ENCODE results near the gene PNPLA5. TPM values are rescaled to one million over a fixed set of nuclear protein-coding genes. Genes with fewer than 3 reads are reported as not detected.

PNPLA5 gene
- total and polyA plus RNA-seq, 4 donors = not detected

DNA sequence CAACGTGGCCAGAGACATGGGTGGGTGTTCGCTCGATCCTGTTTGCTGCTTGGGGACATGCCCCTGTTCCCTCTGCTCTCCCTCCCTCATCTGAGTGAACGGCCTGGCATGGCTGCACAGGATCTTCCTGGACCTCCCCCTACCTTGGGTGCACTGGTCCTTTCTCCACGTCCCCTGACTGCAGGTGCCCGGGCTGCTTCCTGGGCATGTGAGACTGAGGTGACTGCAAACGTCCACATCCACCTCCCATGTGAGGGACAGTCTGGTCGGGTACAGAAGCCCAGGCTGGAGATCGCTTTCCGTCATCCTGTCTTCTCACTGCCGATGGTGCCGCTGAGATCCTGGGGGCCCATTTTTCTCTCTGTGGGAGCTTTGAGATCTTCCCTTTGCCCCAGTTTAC is 41.3 kb downstream of the PNPLA5 start:
- Histone ChIP-seq H3K27me3 (ENCODE audit: control insufficient read depth in 3 of 3, insufficient read depth in 3 of 3, low read length in 2 of 3) (peaks cover 0 to 3% (median 0%) of the 10 kb centered on the region in 3 donors), H3K9me3 (ENCODE audit: control insufficient read depth in 4 of 4, insufficient read depth in 3 of 4, low read length in 3 of 4) (peaks cover 0 to 3% (median 0%) of the 10 kb centered on the region in 4 donors), H3K36me3 (ENCODE audit: control insufficient read depth in 4 of 4, insufficient read depth in 4 of 4, low read length in 4 of 4) (no peaks in the 10 kb centered on the region), H3K4me3 (no peak overlapping the region), H3K27ac (ENCODE audit: low read depth in 1 of 2, low read length in 1 of 2) (no peak overlapping the region), H3K4me1 (ENCODE audit: control insufficient read depth in 5 of 5, insufficient read depth in 5 of 5, low read length in 5 of 5) (no peaks in the 10 kb centered on the region), H3K9ac (ENCODE audit: insufficient read depth in 1 of 2, low read length in 2 of 2) (no peak overlapping the region)
- no peak for ATAC-seq (ENCODE audit: insufficient read depth, low FRiP score)
- WGBS, 2 donors = 73 to 77% methylated on average over 12 of the region's 12 CpGs
- DNase-seq = no peak
- TF ChIP-seq, protein P1, sequence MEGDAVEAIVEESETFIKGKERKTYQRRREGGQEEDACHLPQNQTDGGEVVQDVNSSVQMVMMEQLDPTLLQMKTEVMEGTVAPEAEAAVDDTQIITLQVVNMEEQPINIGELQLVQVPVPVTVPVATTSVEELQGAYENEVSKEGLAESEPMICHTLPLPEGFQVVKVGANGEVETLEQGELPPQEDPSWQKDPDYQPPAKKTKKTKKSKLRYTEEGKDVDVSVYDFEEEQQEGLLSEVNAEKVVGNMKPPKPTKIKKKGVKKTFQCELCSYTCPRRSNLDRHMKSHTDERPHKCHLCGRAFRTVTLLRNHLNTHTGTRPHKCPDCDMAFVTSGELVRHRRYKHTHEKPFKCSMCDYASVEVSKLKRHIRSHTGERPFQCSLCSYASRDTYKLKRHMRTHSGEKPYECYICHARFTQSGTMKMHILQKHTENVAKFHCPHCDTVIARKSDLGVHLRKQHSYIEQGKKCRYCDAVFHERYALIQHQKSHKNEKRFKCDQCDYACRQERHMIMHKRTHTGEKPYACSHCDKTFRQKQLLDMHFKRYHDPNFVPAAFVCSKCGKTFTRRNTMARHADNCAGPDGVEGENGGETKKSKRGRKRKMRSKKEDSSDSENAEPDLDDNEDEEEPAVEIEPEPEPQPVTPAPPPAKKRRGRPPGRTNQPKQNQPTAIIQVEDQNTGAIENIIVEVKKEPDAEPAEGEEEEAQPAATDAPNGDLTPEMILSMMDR (IDR thresholded peaks at IDR 0.05; ENCODE audit: control extremely low read depth, extremely low read depth) = no peak

DNA sequence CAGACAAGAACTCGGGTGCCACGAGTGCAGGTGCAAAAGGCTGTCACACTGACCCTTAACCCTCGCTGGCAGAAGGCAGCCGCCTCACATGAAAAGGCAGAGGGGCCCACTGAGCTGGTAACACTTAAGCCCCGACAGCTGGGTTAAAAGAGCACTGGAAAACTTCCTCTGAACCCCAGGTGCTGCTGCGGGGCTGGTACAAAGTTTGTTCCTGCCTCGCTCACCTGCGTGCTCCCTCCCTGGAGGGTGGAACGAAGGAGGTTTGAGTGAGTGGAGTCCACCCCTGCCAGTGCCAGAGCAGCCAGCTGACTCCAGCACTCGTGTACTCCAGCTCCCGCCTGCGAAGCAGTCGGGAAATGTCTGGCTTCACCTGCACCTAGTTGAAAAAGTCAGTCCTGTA is 42.1 kb downstream of the PNPLA5 start:
- Histone ChIP-seq H3K27me3 (ENCODE audit: control insufficient read depth in 3 of 3, insufficient read depth in 3 of 3, low read length in 2 of 3) (peaks cover 0 to 3% (median 0%) of the 10 kb centered on the region in 3 donors), H3K4me3 (no peak overlapping the region), H3K4me1 (ENCODE audit: control insufficient read depth in 5 of 5, insufficient read depth in 5 of 5, low read length in 5 of 5) (no peaks in the 10 kb centered on the region), H3K27ac (ENCODE audit: low read depth in 1 of 2, low read length in 1 of 2) (no peak overlapping the region), H3K36me3 (ENCODE audit: control insufficient read depth in 4 of 4, insufficient read depth in 4 of 4, low read length in 4 of 4) (no peaks in the 10 kb centered on the region), H3K9me3 (ENCODE audit: control insufficient read depth in 4 of 4, insufficient read depth in 3 of 4, low read length in 3 of 4) (peaks cover 0 to 2% (median 0%) of the 10 kb centered on the region in 4 donors), H3K9ac (ENCODE audit: insufficient read depth in 1 of 2, low read length in 2 of 2) (no peak overlapping the region)
- TF ChIP-seq, protein P1 (IDR thresholded peaks at IDR 0.05; ENCODE audit: control extremely low read depth, extremely low read depth) = no peak
- no peak for ATAC-seq (ENCODE audit: insufficient read depth, low FRiP score)
- DNase-seq = no peak
- WGBS, 2 donors = 68 to 82% methylated on average over 13 of the region's 13 CpGs

- no peaks in the 10 kb centered on the region for H3K4me1 ChIP-seq (ENCODE audit: control insufficient read depth in 5 of 5, insufficient read depth in 5 of 5, low read length in 5 of 5)
- peaks cover 0 to 2% (median 0%) of the 10 kb centered on the region in 4 donors for H3K9me3 ChIP-seq (ENCODE audit: control insufficient read depth in 4 of 4, insufficient read depth in 3 of 4, low read length in 3 of 4)
- ATAC-seq (ENCODE audit: insufficient read depth, low FRiP score) (no peak), DNase-seq (peak in 2 of 3 donors; percentile 31 to 46)
- TF ChIP-seq, protein P1 (IDR thresholded peaks at IDR 0.05; ENCODE audit: control extremely low read depth, extremely low read depth) = no peak
- no peak overlapping the region for H3K9ac ChIP-seq (ENCODE audit: insufficient read depth in 1 of 2, low read length in 2 of 2)
- WGBS, 2 donors = 52 to 65% methylated on average over 15 to 16 of the region's 16 CpGs
- no peak overlapping the region for H3K4me3 ChIP-seq
- peaks cover 0 to 3% (median 0%) of the 10 kb centered on the region in 3 donors for H3K27me3 ChIP-seq (ENCODE audit: control insufficient read depth in 3 of 3, insufficient read depth in 3 of 3, low read length in 2 of 3)
- H3K27ac ChIP-seq (ENCODE audit: low read depth in 1 of 2, low read length in 1 of 2) = no peak overlapping the region
- H3K36me3 ChIP-seq (ENCODE audit: control insufficient read depth in 4 of 4, insufficient read depth in 4 of 4, low read length in 4 of 4) = no peaks in the 10 kb centered on the region
Measured at GRCh38 chr22:43848366-43849171, 43.2 kb downstream of the PNPLA5 start.
